RWPE1 (cell line): ENCODE data around the gene KSR1.

ENCODE experiments used
- CTCF ChIA-PET: fragments of 350-600 bp; sonication (Branson Sonifier 250); formaldehyde crosslinking; extraction: SDS; loops from one replicate; lab custom pipeline; 2021; lab: Yijun Ruan, JAX
- POLR2A ChIA-PET: fragments of 400-600 bp; formaldehyde crosslinking; extraction: SDS; loops from one replicate; lab custom pipeline; 2020; ENCODE audit warnings: antibody characterized with exemption; ENCODE audit not compliant: low non-redundant PET; lab: Yijun Ruan, JAX
- DNase-seq: peaks from one replicate; pipeline ENCODE4 v3.0.0; 2012; ENCODE audit warnings: low spot score
- H3K27ac ChIP-seq: fragments of 450-650 bp; 2 replicates; pipeline ENCODE4 v1.5.1; 2017
- TF ChIP-seq, protein P1 (sequence below): fragments of 450-650 bp; conservative IDR thresholded peaks from 2 replicates; pipeline ENCODE4 v1.5.1; 2017; ENCODE audit warnings: low read depth, mild to moderate bottlenecking

Gene KSR1

DNA sequence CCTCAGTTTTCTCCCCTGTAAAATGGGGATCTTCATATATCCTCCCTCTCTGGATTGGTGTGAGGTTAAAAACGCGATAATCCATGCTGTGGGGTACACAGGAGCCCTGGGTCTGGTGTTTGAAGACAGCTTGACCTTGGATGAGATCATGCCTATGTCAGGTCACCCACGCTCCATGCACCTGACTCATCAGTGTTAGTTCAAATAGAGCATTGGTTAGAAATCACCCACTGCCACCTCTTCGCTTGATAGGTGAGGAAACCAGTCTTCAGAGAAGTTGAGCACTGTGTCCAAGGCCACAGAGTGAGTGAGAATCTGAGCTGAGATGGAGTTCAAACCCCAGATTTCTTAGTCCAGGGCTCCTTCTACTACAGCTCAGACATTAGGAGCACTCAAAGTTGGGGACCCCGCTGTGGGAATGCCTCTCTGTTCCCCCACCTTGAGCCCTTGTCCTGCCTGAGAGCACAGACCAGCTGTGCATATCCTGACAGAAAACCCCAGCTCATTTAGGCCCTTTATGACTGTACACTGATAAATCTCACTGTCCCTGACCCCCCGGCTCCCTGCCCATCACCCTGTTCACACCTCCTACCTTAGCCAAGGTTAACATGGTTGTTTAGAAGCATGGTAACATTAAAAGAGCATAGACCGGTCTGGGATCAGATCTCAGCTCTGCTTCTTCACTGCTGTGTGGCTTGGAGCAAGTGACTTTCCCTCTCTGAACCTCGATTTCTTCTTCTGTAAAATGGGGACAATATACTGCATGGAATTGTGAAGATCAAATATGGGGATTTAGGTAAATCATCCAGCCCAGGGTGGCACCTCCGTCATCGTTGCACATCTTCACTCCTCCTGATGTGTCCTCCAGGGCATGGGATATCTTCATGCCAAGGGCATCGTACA, 152.3 kb downstream of the KSR1 start:
- TF ChIP-seq, protein P1, sequence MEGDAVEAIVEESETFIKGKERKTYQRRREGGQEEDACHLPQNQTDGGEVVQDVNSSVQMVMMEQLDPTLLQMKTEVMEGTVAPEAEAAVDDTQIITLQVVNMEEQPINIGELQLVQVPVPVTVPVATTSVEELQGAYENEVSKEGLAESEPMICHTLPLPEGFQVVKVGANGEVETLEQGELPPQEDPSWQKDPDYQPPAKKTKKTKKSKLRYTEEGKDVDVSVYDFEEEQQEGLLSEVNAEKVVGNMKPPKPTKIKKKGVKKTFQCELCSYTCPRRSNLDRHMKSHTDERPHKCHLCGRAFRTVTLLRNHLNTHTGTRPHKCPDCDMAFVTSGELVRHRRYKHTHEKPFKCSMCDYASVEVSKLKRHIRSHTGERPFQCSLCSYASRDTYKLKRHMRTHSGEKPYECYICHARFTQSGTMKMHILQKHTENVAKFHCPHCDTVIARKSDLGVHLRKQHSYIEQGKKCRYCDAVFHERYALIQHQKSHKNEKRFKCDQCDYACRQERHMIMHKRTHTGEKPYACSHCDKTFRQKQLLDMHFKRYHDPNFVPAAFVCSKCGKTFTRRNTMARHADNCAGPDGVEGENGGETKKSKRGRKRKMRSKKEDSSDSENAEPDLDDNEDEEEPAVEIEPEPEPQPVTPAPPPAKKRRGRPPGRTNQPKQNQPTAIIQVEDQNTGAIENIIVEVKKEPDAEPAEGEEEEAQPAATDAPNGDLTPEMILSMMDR, result no peak
- ChIA-PET POLR2A (no interaction called here), CTCF (interaction anchor here (1.3 to 2.1 kb wide), 5 partner anchors 42 to 271 kb away, joined by 3 to 9 read pairs (median 7); no protein-coding TSS in a partner anchor)
- DNase-seq, result no peak
- no peak overlapping the region for H3K27ac ChIP-seq

DNA sequence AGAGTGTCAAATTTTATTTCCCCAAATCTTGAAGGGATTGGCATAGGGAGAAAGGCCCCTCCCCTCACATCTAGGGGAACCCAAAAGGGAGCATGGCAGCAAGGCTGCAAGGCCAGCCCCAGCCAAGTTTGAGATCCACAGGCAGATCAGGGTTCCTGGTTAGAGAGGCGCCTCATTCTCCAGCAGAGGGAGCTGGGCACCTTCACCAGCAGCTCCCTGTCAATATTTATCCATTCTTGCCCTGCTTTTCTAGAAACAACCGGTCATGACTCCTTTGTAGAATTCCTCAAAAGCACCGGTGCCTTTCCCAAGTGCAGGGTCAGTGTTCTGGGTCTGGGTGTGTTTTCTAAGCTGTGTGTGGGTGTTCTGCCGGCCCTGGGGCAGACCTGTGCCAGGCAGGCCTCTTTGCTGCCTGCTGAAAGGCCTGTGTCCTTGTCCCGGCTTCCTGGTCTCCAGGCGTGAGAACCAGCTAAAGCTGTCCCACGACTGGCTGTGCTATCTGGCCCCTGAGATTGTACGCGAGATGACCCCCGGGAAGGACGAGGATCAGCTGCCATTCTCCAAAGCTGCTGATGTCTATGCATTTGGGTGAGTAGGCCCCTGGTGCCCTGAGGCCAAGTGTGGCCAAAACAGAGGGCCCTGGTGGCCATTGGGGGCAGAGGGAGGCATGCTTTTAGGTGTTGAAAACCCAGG, 153.5 kb downstream of the KSR1 start:
- TF ChIP-seq, protein P1, result peak; percentile 24; the same call in 1 of the 2 replicates
- H3K27ac ChIP-seq, result no peak overlapping the region
- CTCF ChIA-PET, result interaction anchor here (0.6 to 2.1 kb wide), 10 partner anchors 10 to 373 kb away, joined by 3 to 12 read pairs (median 6); no protein-coding TSS in a partner anchor
- peak; percentile 34 for DNase-seq
- POLR2A ChIA-PET, result interaction anchor here (0.5 kb wide), 1 partner anchor 287 kb away, joined by 6 read pairs; no protein-coding TSS in a partner anchor

DNA sequence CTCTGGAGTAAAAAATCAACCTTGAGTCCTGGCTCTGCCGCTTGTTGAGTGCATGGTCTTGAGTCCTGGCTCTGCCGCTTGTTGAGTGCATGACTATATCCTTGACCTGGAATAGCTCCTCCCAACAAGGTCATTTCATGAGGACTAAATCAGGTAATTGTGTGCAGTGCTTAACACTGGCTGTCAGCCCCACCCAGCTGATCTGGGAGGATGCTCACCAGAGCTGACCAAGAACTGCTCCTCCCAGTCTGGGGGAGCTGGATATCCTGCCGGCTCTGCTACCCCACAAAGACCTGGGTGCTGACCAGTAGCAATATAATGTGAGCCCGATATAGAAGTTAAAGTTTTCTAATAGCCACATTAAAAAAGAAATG, 154.0 kb downstream of the KSR1 start:
- CTCF ChIA-PET, result interaction anchor here (0.6 to 2.1 kb wide), 7 partner anchors 11 to 374 kb away, joined by 3 to 12 read pairs (median 7); no protein-coding TSS in a partner anchor
- TF ChIP-seq, protein P1, result no peak
- no peak for DNase-seq
- no peak overlapping the region for H3K27ac ChIP-seq
- POLR2A ChIA-PET, result no interaction called here

DNA sequence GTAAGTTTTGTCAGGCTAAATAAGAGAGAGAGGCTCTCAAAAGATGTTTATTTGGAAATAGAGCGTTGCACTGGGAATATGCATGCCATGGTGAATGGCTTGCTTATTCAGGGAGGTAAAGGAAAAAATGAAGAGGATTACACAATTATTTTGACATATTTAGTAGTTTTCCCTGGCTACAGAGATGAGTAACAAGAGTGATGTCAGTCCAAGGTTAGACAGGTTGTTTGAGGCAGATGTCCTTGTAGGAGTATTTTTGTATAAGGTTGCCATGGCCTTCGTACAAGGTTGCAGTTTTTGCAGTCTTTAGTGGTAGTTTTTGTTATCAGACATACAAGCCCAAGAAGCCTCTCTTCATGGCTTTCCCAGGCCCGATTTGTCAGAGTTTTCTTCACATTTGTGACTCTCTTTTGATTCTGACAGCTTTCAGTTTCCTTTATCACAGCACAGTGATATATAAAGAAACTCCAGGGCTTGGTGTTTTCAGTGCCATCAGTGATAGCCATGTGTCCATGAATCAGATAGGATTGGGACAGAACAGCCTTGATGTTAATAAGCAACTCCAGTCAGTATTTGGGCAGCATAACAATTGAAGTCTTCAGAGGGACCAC, 156.0 kb downstream of the KSR1 start:
- POLR2A ChIA-PET, result no interaction called here
- CTCF ChIA-PET, result interaction anchor here (0.7 kb wide), 1 partner anchor 356 kb away, joined by 3 read pairs; no protein-coding TSS in a partner anchor
- no peak for DNase-seq
- no peak overlapping the region for H3K27ac ChIP-seq
- TF ChIP-seq, protein P1, result no peak

GRCh38 chr17:27613433-27613832, 157.2 kb downstream of the KSR1 start:
- ChIA-PET CTCF (interaction anchor here (0.6 kb wide), 1 partner anchor 145 kb away, joined by 4 read pairs; no protein-coding TSS in a partner anchor), POLR2A (no interaction called here)
- DNase-seq, result no peak
- H3K27ac ChIP-seq, result no peak overlapping the region
- TF ChIP-seq, protein P1, result no peak

GRCh38 chr17:27615121-27615520, 158.9 kb downstream of the KSR1 start:
- H3K27ac ChIP-seq, result no peak overlapping the region
- TF ChIP-seq, protein P1, result no peak
- DNase-seq, result no peak
- ChIA-PET POLR2A (no interaction called here), CTCF (interaction anchor here (0.6 to 1.4 kb wide), 2 partner anchors 40 to 142 kb away, joined by 3 read pairs; no protein-coding TSS in a partner anchor)
